ENCODE data around the gene SLC45A2.
"Not testable (repeated sequence)": the region's sequence is repeated elsewhere in the genome, so short reads cannot be mapped to it uniquely, and the experiment has no call there.

SLC45A2 gene

DNA sequence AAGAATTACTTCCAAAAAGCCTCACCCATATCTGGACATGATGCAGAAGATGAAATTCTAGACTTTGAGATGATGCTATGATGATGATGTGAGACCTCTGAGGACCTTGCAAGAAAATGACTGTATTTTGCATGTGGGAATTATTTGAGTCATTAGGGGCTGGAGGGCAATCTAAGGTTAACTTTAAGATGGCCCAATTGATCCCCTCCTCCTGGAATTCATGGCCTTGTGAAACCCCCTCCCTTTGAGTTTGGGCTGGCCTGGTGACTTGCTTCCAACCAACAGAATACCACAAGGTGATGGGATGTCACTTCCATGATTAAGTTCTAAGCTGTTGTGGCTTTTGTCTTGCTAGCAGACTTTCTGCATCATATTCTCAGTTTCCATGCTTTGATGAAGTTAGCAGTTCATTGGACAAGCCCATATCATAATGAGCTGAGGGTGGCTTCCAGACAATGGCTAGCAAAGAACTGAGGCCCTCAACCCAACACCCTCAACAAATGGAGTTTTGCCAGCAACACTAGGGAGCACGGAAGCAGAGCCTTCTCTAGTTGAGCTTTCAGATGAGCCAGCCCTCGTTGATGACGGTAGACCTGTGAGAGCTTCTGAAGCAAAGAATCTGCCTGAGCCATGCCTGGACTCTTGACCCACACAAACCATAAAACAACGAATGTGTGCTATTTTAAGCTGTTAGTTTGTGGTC lies 30.8 kb upstream of the SLC45A2 start:
- peak; percentile 33 for DNase-seq (ENCODE audit: low spot score)
- H3K4me3 Mint-ChIP-seq, result no peak overlapping the region
- H3K27ac Mint-ChIP-seq, result no peak overlapping the region
- H3K27me3 Mint-ChIP-seq (ENCODE audit: low read depth), result no peaks in the 10 kb centered on the region
- peaks cover 22% of the 10 kb centered on the region for H3K36me3 Mint-ChIP-seq (ENCODE audit: low read depth)
- peaks cover 22% of the 10 kb centered on the region for H3K4me1 Mint-ChIP-seq (ENCODE audit: low read depth)
- H3K9me3 Mint-ChIP-seq, result peaks cover 10% of the 10 kb centered on the region

DNA sequence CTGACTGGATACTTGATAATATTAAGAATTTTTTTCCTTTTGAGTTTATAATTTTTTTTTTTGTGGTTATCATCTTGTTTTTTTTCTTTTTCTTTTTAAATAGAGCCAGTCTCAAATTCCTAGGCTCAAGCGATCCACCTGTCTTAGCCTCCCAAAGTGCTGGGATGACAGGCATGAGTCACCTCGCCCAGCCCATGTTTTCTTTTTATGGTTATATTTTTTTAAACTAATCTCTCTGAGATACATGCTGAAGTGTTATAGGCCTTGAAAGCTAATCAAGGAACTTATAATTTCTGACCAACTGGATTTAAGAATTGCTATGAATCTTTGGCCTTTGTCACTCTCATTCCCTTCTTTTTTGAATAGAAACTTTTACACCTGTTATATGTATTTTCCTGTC lies 30.1 kb upstream of the SLC45A2 start:
- DNase-seq (ENCODE audit: low spot score), result no peak
- Mint-ChIP-seq H3K4me3 (no peak overlapping the region), H3K27me3 (ENCODE audit: low read depth) (peaks cover 2% of the 10 kb centered on the region), H3K27ac (no peak overlapping the region), H3K9me3 (peaks cover 10% of the 10 kb centered on the region), H3K36me3 (ENCODE audit: low read depth) (peaks cover 19% of the 10 kb centered on the region), H3K4me1 (ENCODE audit: low read depth) (peaks cover 25% of the 10 kb centered on the region)

DNA sequence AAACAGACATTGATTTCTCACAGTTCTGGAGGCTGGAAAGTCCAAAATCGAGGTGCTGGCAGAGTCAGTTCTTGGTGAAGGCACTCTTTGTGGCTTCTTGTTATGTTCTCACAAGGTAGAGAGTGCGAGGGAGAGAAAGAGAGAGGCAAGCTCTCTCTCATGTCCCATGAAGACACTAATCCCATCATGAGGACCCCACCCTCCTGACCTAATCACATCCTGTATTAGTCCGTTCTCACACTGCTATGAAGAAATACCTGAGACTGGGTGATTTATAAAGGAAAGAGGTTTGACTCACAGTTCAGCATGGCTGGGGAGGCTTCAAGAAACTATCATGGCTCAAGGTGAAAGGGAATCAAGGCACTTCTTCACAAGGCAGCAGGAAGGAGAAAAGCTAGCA lies 29.1 kb upstream of the SLC45A2 start:
- H3K4me3 Mint-ChIP-seq, result no peak overlapping the region
- H3K36me3 Mint-ChIP-seq (ENCODE audit: low read depth), result peaks cover 13% of the 10 kb centered on the region
- no peak overlapping the region for H3K27ac Mint-ChIP-seq
- no peak for DNase-seq (ENCODE audit: low spot score)
- H3K4me1 Mint-ChIP-seq (ENCODE audit: low read depth), result peaks cover 32% of the 10 kb centered on the region
- H3K9me3 Mint-ChIP-seq, result peaks cover 10% of the 10 kb centered on the region
- H3K27me3 Mint-ChIP-seq (ENCODE audit: low read depth), result peaks cover 2% of the 10 kb centered on the region

DNA sequence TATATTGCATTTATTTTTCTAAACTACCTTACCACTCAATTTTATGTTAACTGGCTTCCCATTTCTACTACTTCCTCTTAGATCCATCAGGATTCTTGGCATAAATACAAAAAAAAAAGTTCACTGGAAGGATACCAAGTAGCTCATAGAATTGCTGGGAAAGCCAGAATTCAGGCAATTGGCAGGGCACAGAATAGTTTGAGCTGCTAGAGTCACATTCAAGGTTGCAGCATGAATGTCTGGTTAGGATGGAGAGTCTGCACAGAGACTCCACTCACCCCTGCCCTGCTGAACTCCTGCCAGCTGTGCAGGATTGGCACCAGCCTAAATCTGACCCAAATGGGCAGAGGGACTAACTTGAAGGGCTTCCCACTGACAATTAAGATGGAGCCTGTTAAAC lies 28.3 kb upstream of the SLC45A2 start:
- peaks cover 10% of the 10 kb centered on the region for H3K9me3 Mint-ChIP-seq
- H3K27me3 Mint-ChIP-seq (ENCODE audit: low read depth), result peaks cover 2% of the 10 kb centered on the region
- H3K4me3 Mint-ChIP-seq, result no peak overlapping the region
- peaks cover 12% of the 10 kb centered on the region for H3K36me3 Mint-ChIP-seq (ENCODE audit: low read depth)
- peaks cover 34% of the 10 kb centered on the region for H3K4me1 Mint-ChIP-seq (ENCODE audit: low read depth)
- DNase-seq (ENCODE audit: low spot score), result no peak
- no peak overlapping the region for H3K27ac Mint-ChIP-seq

DNA sequence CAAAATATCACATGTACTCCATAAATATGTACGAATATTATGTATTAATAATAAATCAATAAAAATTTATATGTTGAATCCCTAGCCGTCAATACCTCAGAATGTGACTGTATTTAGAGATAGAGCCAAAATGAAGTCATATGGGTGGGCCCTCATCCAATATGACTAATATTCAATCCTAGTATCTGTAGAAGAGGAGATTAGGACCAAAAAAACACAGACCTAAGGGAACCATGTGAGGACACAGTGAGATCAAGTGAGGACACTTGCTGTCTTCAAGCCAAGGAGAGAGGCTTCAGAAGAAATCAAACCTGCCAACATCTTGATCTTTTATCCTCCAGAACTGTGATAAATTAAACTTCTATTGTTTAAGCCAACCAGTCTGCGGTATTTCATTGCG lies 27.0 kb upstream of the SLC45A2 start:
- Mint-ChIP-seq H3K36me3 (ENCODE audit: low read depth) (peaks cover 12% of the 10 kb centered on the region), H3K27me3 (ENCODE audit: low read depth) (peaks cover 2% of the 10 kb centered on the region), H3K4me1 (ENCODE audit: low read depth) (peaks cover 37% of the 10 kb centered on the region), H3K27ac (no peak overlapping the region), H3K4me3 (no peak overlapping the region), H3K9me3 (peaks cover 10% of the 10 kb centered on the region)
- no peak for DNase-seq (ENCODE audit: low spot score)

DNA sequence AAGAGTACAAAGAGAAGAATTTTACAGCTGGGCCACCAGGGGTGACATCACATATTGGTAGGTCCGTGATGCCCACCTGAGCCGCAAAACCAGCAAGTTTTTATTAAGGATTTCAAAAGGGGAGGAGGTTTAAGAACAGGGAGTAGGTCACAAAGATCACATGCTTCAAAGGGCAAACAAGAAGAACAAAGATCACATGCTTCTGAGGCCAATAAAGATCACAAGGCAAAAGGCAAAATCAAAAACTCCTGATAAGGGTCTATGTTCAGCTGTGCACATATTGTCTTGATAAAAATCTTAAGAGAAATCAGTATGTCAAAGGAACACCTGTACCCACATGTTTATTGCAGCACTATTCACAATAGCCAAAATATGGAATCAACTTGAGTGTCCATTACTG lies 25.7 kb upstream of the SLC45A2 start:
- Mint-ChIP-seq H3K36me3 (ENCODE audit: low read depth) (peaks cover 12% of the 10 kb centered on the region), H3K4me1 (ENCODE audit: low read depth) (peaks cover 35% of the 10 kb centered on the region)
- H3K27ac Mint-ChIP-seq; H3K9me3 Mint-ChIP-seq; H3K4me3 Mint-ChIP-seq; DNase-seq (ENCODE audit: low spot score); H3K27me3 Mint-ChIP-seq (ENCODE audit: low read depth): not testable (repeated sequence)

DNA sequence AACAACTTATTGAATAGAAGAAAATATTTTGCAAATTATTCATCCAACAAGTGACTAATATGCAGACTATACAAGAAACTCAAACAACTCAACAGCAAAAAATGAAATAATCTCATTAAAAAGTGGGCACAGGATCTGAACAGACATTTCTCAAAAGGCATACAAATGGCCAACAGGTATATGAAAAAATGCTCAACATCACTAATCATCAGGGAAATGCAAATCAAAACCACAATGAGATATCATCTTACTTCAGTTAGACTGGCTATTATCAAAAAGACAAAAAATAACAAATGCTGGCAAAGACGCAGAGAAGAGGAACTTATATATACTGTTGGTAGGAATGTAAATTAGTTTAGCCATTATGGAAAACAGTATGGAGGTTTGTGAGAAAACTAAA lies 25.1 kb upstream of the SLC45A2 start:
- Mint-ChIP-seq H3K27ac (no peak overlapping the region), H3K4me1 (ENCODE audit: low read depth) (peaks cover 33% of the 10 kb centered on the region), H3K27me3 (ENCODE audit: low read depth) (peaks cover 2% of the 10 kb centered on the region), H3K36me3 (ENCODE audit: low read depth) (peaks cover 14% of the 10 kb centered on the region), H3K4me3 (peak overlapping the region; percentile 88), H3K9me3 (peaks cover 10% of the 10 kb centered on the region)
- DNase-seq (ENCODE audit: low spot score), result no peak

DNA sequence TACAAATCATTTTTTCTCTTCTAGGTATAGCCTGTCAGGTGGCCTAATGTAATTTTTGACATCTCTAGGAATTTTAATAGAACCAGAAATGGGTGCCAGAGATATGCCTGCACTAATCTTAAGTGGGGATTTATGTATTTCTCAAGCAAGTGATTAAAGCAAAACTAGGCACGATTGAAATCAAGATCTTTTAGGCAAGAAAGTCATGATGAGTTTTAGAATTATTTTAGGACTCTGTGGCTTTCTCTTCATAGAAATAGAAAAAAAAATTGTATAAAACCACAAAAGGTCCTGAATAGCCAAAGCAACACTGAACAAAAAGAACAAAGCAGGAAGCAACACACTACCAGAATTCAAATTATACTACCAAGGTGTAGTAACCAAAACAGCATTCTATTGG lies 24.3 kb upstream of the SLC45A2 start:
- peak overlapping the region; percentile 94 for H3K27ac Mint-ChIP-seq
- peaks cover 8% of the 10 kb centered on the region for H3K9me3 Mint-ChIP-seq
- peaks cover 2% of the 10 kb centered on the region for H3K27me3 Mint-ChIP-seq (ENCODE audit: low read depth)
- peak overlapping the region; percentile 88 for H3K4me3 Mint-ChIP-seq
- DNase-seq (ENCODE audit: low spot score), result no peak
- H3K4me1 Mint-ChIP-seq (ENCODE audit: low read depth), result peaks cover 33% of the 10 kb centered on the region
- peaks cover 13% of the 10 kb centered on the region for H3K36me3 Mint-ChIP-seq (ENCODE audit: low read depth)

DNA sequence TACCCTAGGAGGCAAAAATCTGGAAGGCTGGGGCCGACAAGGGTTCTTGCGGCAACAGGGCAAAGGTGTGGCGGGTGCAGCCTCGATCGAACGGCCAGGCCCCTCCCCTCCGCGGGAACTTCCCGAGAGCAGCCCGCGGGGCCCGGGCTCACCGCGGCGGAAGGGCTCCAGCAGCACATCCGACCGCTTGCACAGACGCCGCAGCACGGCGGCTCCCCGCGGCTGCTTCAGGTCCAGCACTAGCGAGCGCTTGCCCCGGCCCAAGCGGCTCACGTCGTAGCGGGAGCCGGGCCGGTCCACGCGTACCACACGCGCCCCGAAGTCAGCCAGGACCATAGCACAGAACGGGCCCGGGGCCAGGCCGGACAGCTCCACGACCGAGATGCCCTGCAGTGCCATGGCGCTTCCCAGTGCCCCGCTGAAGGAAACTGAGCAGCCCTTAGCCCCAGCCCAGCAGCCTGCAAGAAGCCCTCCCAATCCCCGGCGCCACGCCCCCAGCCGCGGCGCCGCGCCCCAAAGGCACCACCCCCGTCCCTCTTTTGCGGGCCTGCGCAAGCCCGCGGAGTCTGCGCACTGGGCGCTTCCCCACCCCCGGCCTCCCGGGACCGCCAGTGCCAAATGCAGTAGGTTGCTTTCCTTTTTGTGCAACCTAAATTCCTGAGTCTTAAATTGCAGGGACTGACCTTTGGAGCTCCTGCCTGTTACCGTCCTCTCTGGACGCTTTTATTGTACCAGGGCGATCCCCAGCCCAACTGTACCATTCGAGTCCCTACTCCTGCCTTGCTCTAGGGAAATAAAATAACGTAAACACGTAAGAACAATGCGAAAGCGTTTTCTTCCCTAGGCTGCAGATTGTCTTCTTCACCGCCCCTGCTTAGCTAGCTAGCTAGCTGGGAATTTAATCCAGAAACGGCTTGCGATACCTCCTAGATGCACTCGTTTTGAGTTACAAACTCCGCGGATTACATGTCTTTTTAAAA lies 23.4 kb upstream of the SLC45A2 start, which contains the start of gene AMACR:
Gene AMACR (minus strand): TSS at position 430 of the 980 bp plus-strand sequence. CDS start 31 bp downstream, at position 399.
- Mint-ChIP-seq H3K4me1 (ENCODE audit: low read depth) (peaks cover 33% of the 10 kb centered on the region), H3K27me3 (ENCODE audit: low read depth) (peaks cover 2% of the 10 kb centered on the region), H3K27ac (peak within 1 kb of the TSS; percentile 94), H3K36me3 (ENCODE audit: low read depth) (peaks cover 15% of the 10 kb centered on the region), H3K9me3 (no peaks in the 10 kb centered on the region), H3K4me3 (peak within 1 kb of the TSS; percentile 88)
- peak; percentile 90 for DNase-seq (ENCODE audit: low spot score)

DNA sequence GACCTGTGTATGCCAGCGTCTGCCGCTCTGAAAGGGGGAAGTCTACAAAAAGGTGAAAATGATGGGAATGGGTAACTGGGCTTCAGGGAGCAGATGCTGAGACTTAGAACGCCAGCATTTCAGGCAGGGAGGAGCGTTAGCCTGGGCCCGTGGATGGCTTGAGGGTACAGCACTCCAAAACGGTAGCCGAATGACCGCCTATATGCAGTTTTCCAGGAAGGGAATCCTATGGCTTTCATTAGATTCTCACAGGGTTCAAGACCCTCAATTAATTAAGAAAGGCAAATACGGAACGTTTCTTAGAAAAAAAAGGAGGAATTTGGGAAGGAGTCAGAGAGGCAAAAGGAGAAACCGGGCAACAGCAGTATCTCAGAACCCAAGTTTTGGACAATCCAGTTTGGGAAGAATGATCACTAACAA lies 22.7 kb upstream of the SLC45A2 start:
- H3K36me3 Mint-ChIP-seq (ENCODE audit: low read depth), result peaks cover 15% of the 10 kb centered on the region
- H3K4me1 Mint-ChIP-seq (ENCODE audit: low read depth), result peaks cover 33% of the 10 kb centered on the region
- DNase-seq (ENCODE audit: low spot score), result no peak
- no peaks in the 10 kb centered on the region for H3K9me3 Mint-ChIP-seq
- H3K4me3 Mint-ChIP-seq, result peak overlapping the region; percentile 88
- H3K27ac Mint-ChIP-seq, result peak overlapping the region; percentile 81
- H3K27me3 Mint-ChIP-seq (ENCODE audit: low read depth), result peaks cover 2% of the 10 kb centered on the region

DNA sequence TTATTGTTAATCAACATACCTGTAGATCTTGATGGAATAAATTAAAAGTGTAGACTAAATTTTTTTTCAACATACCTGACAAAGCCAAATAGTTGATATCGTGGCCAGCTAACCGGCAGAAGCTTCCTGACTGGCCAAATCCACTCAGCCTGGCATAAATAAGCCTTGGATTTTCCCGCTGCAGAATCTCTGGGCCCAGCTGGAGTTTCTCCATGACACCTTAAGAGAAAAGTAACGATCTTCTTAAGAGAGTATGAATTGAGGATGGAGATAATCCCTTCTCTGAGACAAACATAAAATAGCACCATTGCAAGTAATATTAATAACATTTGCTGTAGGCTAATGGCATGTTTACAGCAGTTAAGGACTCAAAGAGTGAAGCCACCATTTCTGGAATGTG lies 21.2 kb upstream of the SLC45A2 start:
- Mint-ChIP-seq H3K4me3 (no peak overlapping the region), H3K27ac (no peak overlapping the region)

DNA sequence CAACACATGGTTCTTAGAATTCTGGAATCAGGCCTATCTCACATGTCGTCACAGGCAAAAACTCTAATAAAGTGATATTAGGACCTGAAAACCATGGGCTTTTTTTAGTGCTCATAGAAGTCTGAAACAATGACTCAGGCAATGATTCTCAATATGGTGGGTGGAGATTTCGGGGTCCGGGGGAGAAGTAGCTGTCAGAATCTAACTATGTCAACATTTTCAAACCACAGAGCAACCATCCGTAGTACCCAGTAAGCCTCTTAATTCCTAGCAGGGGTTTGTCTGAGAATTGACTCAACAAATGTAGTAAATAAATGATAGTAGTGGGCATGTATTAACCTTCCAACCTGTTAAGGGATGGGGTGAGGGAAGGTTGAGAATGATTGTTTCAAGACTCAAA lies 20.7 kb upstream of the SLC45A2 start:
- no peak overlapping the region for H3K27ac Mint-ChIP-seq
- no peak for DNase-seq (ENCODE audit: low spot score)

More for the DNA sequence above, 21.2 kb upstream of the SLC45A2 start:
- no peak for DNase-seq (ENCODE audit: low spot score)
- Mint-ChIP-seq H3K4me1 (ENCODE audit: low read depth) (peaks cover 33% of the 10 kb centered on the region), H3K9me3 (no peaks in the 10 kb centered on the region), H3K27me3 (ENCODE audit: low read depth) (peaks cover 2% of the 10 kb centered on the region), H3K36me3 (ENCODE audit: low read depth) (peaks cover 16% of the 10 kb centered on the region)

DNA sequence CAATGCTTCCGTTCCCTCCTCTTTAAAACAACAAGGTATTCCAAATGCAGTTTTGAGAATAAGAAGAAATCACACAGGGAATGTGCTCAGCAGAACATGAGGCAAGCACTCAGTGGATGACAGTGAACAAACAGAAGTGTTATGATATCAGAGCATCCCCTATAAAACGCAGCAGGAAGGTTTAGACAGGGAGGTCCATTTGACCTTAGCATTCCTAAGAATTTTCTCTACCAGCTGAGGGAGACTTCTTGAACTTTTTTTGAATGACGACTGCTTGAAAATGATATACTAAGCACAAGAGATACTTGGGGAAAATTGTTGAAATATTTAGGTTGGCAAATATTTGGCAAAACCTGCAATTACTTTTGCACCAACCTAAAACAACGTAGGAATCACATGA lies 19.4 kb upstream of the SLC45A2 start:
- Mint-ChIP-seq H3K4me3 (no peak overlapping the region), H3K27ac (no peak overlapping the region), H3K4me1 (ENCODE audit: low read depth) (peaks cover 22% of the 10 kb centered on the region), H3K36me3 (ENCODE audit: low read depth) (peaks cover 16% of the 10 kb centered on the region), H3K9me3 (no peaks in the 10 kb centered on the region), H3K27me3 (ENCODE audit: low read depth) (no peaks in the 10 kb centered on the region)
- no peak for DNase-seq (ENCODE audit: low spot score)

More for the DNA sequence above, 20.7 kb upstream of the SLC45A2 start:
- Mint-ChIP-seq H3K4me3 (no peak overlapping the region), H3K27me3 (ENCODE audit: low read depth) (peaks cover 2% of the 10 kb centered on the region), H3K4me1 (ENCODE audit: low read depth) (peaks cover 33% of the 10 kb centered on the region), H3K9me3 (no peaks in the 10 kb centered on the region), H3K36me3 (ENCODE audit: low read depth) (peaks cover 16% of the 10 kb centered on the region)

Data from T-helper 2 cell treated with Interferon-gamma antibody and Interleukin-4, amounts not matched to agents 5 μg/mL and 100 μg/mL, for 36 hours (primary cell).